K562 (cell line): ENCODE measurements around the gene HNRNPCL1. TPM values are rescaled to one million over a fixed set of nuclear protein-coding genes. Genes with fewer than 3 reads are reported as not detected.
A peak's percentile ranks its signal among the peaks of the same experiment; 100 is the strongest.

Source experiments
- BRCA1 ChIP-seq, 2 experiments: fragments of 450-650 bp in 1 of 2; sonication (generic) in 1 of 2; formaldehyde crosslinking in 1 of 2; IDR thresholded peaks; 2 replicates each; pipeline versions ENCODE4 v1.5.0 to v1.6.1; 2017 to 2020; ENCODE audit warnings: mild to moderate bottlenecking in 1 of 2, missing genetic modification reagents in 1 of 2
- BRD4 ChIP-seq: fragments of 200-600 bp; sonication (generic); IDR thresholded peaks from 2 replicates; pipeline ENCODE4 v1.6.1; 2017; ENCODE audit warnings: inconsistent platforms
- CTBP1 ChIP-seq: fragments of 450-650 bp; IDR thresholded peaks from 2 replicates; pipeline ENCODE4 v1.6.1; 2016; ENCODE audit warnings: borderline replicate concordance
- DIDO1 ChIP-seq: fragments of 450-650 bp; IDR thresholded peaks from 2 replicates; pipeline ENCODE4 v1.6.1; 2016; ENCODE audit warnings: low read depth, missing biosample characterization, missing genetic modification characterization
- ELK1 ChIP-seq: sonication (generic); formaldehyde crosslinking; IDR thresholded peaks from 2 replicates; pipeline ENCODE4 v1.8.1; 2022; ENCODE audit warnings: missing genetic modification reagents
- IRF1 ChIP-seq: sonication (generic); formaldehyde crosslinking; IDR thresholded peaks from 2 replicates; pipeline ENCODE4 v1.8.0; 2022; ENCODE audit warnings: missing genetic modification reagents, mild to moderate bottlenecking, borderline replicate concordance
- LARP7 ChIP-seq: fragments of 450-650 bp; IDR thresholded peaks from 2 replicates; pipeline ENCODE4 v1.6.1; 2016
- MLX ChIP-seq, 2 experiments: fragments of 450-650 bp in 1 of 2; sonication (generic) in 1 of 2; formaldehyde crosslinking; conservative IDR thresholded peaks; 2 replicates each; pipeline versions ENCODE4 v1.4.0 to v1.8.1; 2020 to 2022; ENCODE audit warnings: mild to moderate bottlenecking in 1 of 2, missing genetic modification reagents in 1 of 2
- NFE2 ChIP-seq: IDR thresholded peaks from 2 replicates; pipeline ENCODE4 v1.6.1; 2014; ENCODE audit warnings: antibody characterized with exemption, low read depth
- PRDM10 ChIP-seq: fragments of 450-650 bp; IDR thresholded peaks from 2 replicates; pipeline ENCODE4 v1.6.1; 2018; ENCODE audit not compliant: partially characterized antibody
- PURB ChIP-seq: sonication (generic); formaldehyde crosslinking; IDR thresholded peaks from 2 replicates; pipeline ENCODE4 v1.9.0; 2021; ENCODE audit warnings: low read depth, mild to moderate bottlenecking, missing genetic modification reagents
- RREB1 ChIP-seq: fragments of 250-450 bp; sonication (Bioruptor Pico); IDR thresholded peaks from 2 replicates; pipeline ENCODE4 v1.4.0; 2020
- SRF ChIP-seq, 2 experiments: fragments of 250-450, 450-650 bp in 1 of 2; sonication (Bioruptor Pico) in 1 of 2; sonication (generic) in 1 of 2; formaldehyde crosslinking; IDR thresholded peaks; 2 replicates each; pipeline versions ENCODE4 v1.5.0 to v1.5.1; 2020 to 2022; ENCODE audit warnings: mild to moderate bottlenecking in 1 of 2, missing genetic modification reagents in 1 of 2
- SRSF3 ChIP-seq: fragments of 200-400 bp; formaldehyde crosslinking; IDR thresholded peaks from 2 replicates; pipeline ENCODE4 v1.6.1; 2016; ENCODE audit warnings: mild to moderate bottlenecking, low read length, moderate library complexity; ENCODE audit not compliant: insufficient read depth
- TEAD2 ChIP-seq: fragments of 450-650 bp; IDR thresholded peaks from 2 replicates; pipeline ENCODE4 v1.6.1; 2016; ENCODE audit warnings: missing genetic modification characterization, control low read depth, missing compliant biosample characterization
- polyA plus RNA-seq, 8 experiments: library from polyadenylated mRNA; depleted of rRNA in 4 of 8; stranded (reverse) in 5 of 8; unstranded in 3 of 8; fragments of >200 nt; fragmentation: Nextera tagmentation in 2 of 8; fragmentation: Illumina TruSeq in 1 of 8; extraction: Ambion mirVana in 2 of 8; extraction: Trizol in 1 of 8; gene quantifications; 2 replicates each; pipeline versions ENCODE4 v1.2.1 to v1.2.3, GENCODE V29; 2011 to 2014; ENCODE audit warnings: inconsistent platforms in 1 of 8, missing spikeins in 1 of 8
- total RNA-seq, 7 experiments: library from RNA; depleted of rRNA in 6 of 7; stranded (reverse); fragments of >200 nt in 6 of 7; fragmentation: Illumina TruSeq in 2 of 7; extraction: Trizol in 2 of 7; gene quantifications; 2 replicates each; pipeline versions ENCODE4 v1.2.1 to v1.2.3, GENCODE V29; 2011 to 2021; ENCODE audit warnings: low replicate concordance in 1 of 7

HNRNPCL1 gene
- total and polyA plus RNA-seq, 9 of the 15 experiments (the other 6 are each of a cell fraction or from before 2014, with no cell fraction given), result 0.08 TPM; not detected in 8

- TF ChIP-seq IRF1 (CRISPR knock-in tag), result no peak
- no peak for TF ChIP-seq ELK1
- 0 out of 4 replicates have a peak, but pooled peaks of 1 of the 2 experiments have one; percentile 20 for TF ChIP-seq SRF (CRISPR knock-in tag; IDR thresholded peaks at IDR 0.05)
- TF ChIP-seq NFE2, result peak; percentile 62
- TF ChIP-seq DIDO1 (tag), result no peak
- TF ChIP-seq BRD4, result no peak
- TF ChIP-seq RREB1 (CRISPR knock-in tag), result no peak
- no peak for TF ChIP-seq BRCA1 (IDR thresholded peaks at IDR 0.05)
- no peak for TF ChIP-seq BRCA1 (CRISPR knock-in tag; IDR thresholded peaks at IDR 0.05)
- no peak for TF ChIP-seq LARP7
- no peak for TF ChIP-seq PRDM10
- TF ChIP-seq CTBP1, result peak; percentile 63; the same call in 1 of the 2 replicates
- no peak for TF ChIP-seq PURB
- no peak for TF ChIP-seq SRSF3
- no peak for TF ChIP-seq TEAD2
- no peak for TF ChIP-seq MLX (CRISPR knock-in tag; conservative IDR thresholded peaks at IDR 0.05)
Observed at GRCh38 chr1:12810691-12811408, 37.7 kb downstream of the HNRNPCL1 start (continued).
